Fibroblast of lung (primary cell): Measurements from ENCODE around the gene GJD4.

Experiments
- CTCF ChIP-seq, 2 donors: IDR thresholded peaks in 1 of 2; conservative IDR thresholded peaks in 1 of 2; 1 replicate in 1 of 2; 2 replicates in 1 of 2; pipeline ENCODE4 v1.5.1; 2011 to 2012; ENCODE audit warnings: low read length in 2 of 2, control low read depth in 1 of 2, inconsistent platforms in 1 of 2, low read depth in 1 of 2, mild to moderate bottlenecking in 1 of 2
- EZH2 ChIP-seq: IDR thresholded peaks from 2 replicates; pipeline ENCODE4 v1.5.1; 2012; ENCODE audit warnings: low read length, control low read depth, mild to moderate bottlenecking; ENCODE audit errors: missing control alignments

GRCh38 chr10:35631404-35631803 is 26.3 kb downstream of the GJD4 start:
- TF ChIP-seq CTCF (conservative IDR thresholded peaks at IDR 0.05 in 1 of 2, IDR thresholded peaks at IDR 0.05 in 1 of 2; ENCODE audit: low read depth in 1 of 2, low read length in 2 of 2) (no peak), EZH2 (no peak)
